ENCODE data around the gene MAZ. TPM values are rescaled to one million over a fixed set of nuclear protein-coding genes. Genes with fewer than 3 reads are reported as not detected.
A peak's percentile ranks its signal among the peaks of the same experiment; 100 is the strongest.

MAZ gene
- total RNA-seq, 1 donor from 2014 or later = 247 TPM

DNA sequence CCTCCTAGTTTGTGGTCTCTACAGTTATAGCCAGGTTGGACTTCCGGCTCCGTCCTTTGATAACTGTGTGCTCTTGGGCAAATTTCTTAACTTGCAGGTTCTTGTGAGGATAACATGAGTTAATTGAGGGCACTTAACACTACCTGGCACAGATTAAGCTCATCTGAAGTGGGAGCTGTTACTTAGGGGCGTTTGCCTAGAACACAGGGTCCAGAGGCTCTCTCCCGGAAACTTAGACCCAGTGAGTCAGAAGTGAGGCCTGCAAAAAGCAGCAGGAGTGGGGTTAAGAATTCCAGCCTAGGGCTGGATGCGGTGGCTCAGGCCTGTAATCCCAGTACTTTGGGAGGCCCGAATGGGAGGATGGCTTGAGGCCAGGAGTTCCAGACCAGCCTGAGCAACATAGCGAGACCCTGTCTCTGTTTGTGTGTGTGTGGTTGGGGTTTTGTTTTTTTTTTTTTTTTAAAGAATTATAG is 15.3 kb downstream of the MAZ start:
- H4K20me1 ChIP-seq (ENCODE audit: insufficient read depth, low read length) = peaks cover 21% of the 10 kb centered on the region
- H3K4me2 ChIP-seq (ENCODE audit: low read length) = peak overlapping the region; percentile 92
- peak overlapping the region; percentile 50 for H3K27ac Mint-ChIP-seq (ENCODE audit: unreplicated experiment)
- H3K4me1 ChIP-seq (ENCODE audit: insufficient read depth, low read length) = peaks cover 66% of the 10 kb centered on the region
- peak overlapping the region; percentile 85 for H3K4me3 ChIP-seq (ENCODE audit: insufficient read depth, low read depth, low read length)
- H3K27me3 Mint-ChIP-seq (ENCODE audit: low read depth, unreplicated experiment) = no peaks in the 10 kb centered on the region
- TF ChIP-seq EZH2 (IDR thresholded peaks at IDR 0.05; ENCODE audit: insufficient read depth, low read length) = no peak
- TF ChIP-seq, protein P1, sequence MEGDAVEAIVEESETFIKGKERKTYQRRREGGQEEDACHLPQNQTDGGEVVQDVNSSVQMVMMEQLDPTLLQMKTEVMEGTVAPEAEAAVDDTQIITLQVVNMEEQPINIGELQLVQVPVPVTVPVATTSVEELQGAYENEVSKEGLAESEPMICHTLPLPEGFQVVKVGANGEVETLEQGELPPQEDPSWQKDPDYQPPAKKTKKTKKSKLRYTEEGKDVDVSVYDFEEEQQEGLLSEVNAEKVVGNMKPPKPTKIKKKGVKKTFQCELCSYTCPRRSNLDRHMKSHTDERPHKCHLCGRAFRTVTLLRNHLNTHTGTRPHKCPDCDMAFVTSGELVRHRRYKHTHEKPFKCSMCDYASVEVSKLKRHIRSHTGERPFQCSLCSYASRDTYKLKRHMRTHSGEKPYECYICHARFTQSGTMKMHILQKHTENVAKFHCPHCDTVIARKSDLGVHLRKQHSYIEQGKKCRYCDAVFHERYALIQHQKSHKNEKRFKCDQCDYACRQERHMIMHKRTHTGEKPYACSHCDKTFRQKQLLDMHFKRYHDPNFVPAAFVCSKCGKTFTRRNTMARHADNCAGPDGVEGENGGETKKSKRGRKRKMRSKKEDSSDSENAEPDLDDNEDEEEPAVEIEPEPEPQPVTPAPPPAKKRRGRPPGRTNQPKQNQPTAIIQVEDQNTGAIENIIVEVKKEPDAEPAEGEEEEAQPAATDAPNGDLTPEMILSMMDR (IDR thresholded peaks at IDR 0.05; ENCODE audit: insufficient read depth, low read depth, low read length) = no peak
- peak overlapping the region; percentile 86 for H3K27ac ChIP-seq (ENCODE audit: low read depth, low read length)
- peaks cover 34% of the 10 kb centered on the region for H3K4me1 Mint-ChIP-seq (ENCODE audit: low read depth, unreplicated experiment)
- no peaks in the 10 kb centered on the region for H3K27me3 ChIP-seq (ENCODE audit: insufficient read depth, low read length)
- peak overlapping the region; percentile 87 for H3K4me3 Mint-ChIP-seq (ENCODE audit: unreplicated experiment)
- H3K9ac ChIP-seq (ENCODE audit: low read length) = peak overlapping the region; percentile 79
- DNase-seq (ENCODE audit: low read depth) (peak; percentile 85), FAIRE-seq (peak; percentile 41)
- peaks cover 8% of the 10 kb centered on the region for H3K36me3 Mint-ChIP-seq (ENCODE audit: low read depth, unreplicated experiment)
- peaks cover 95% of the 10 kb centered on the region for H3K79me2 ChIP-seq (ENCODE audit: insufficient read depth, low read length)
- peaks cover 4% of the 10 kb centered on the region for H3K36me3 ChIP-seq (ENCODE audit: insufficient read depth, low read length)
- no peaks in the 10 kb centered on the region for H3K9me3 Mint-ChIP-seq (ENCODE audit: unreplicated experiment)
- no peaks in the 10 kb centered on the region for H3K9me3 ChIP-seq (ENCODE audit: insufficient read depth, low read depth, low read length)
- H2AFZ ChIP-seq (ENCODE audit: low read depth, low read length) = no peak overlapping the region

DNA sequence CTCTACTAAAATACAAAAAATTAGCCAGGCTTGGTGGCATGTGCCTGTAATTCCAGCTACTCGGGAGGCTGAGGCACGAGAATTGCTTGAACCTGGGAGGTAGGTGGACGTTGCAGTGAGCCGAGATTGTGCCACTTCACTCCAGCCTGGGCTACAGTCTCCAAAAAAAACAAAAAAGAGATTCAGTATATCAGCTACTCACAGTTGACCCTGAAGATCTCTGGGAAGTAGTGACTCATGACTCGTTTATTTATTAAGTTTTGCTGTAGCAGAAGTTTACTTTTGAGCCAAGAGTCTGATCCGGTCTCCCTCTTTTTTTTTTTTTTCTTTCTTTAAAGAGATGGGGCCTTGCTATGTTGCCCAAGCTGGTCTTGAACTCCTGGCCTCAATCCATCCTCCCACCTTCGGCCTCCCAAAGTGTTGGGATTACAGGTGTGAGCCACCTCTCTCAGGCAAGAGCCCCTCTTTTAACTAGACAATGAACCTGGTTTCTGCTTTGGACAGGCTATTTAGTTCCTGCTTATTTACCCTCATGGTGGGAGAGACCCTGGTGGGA is 18.3 kb downstream of the MAZ start:
- H3K79me2 ChIP-seq (ENCODE audit: insufficient read depth, low read length) = peaks cover 92% of the 10 kb centered on the region

More for the DNA sequence above, 18.3 kb downstream of the MAZ start:
- Mint-ChIP-seq H3K4me1 (ENCODE audit: low read depth, unreplicated experiment) (peaks cover 27% of the 10 kb centered on the region), H3K36me3 (ENCODE audit: low read depth, unreplicated experiment) (no peaks in the 10 kb centered on the region), H3K27me3 (ENCODE audit: low read depth, unreplicated experiment) (no peaks in the 10 kb centered on the region), H3K9me3 (ENCODE audit: unreplicated experiment) (no peaks in the 10 kb centered on the region), H3K27ac (ENCODE audit: unreplicated experiment) (peak overlapping the region; percentile 92), H3K4me3 (ENCODE audit: unreplicated experiment) (peak overlapping the region; percentile 73)
- no peaks in the 10 kb centered on the region for H3K27me3 ChIP-seq (ENCODE audit: insufficient read depth, low read length)
- H4K20me1 ChIP-seq (ENCODE audit: insufficient read depth, low read length) = peaks cover 35% of the 10 kb centered on the region
- peak overlapping the region; percentile 37 for H3K4me3 ChIP-seq (ENCODE audit: insufficient read depth, low read depth, low read length)
- no peak for TF ChIP-seq EZH2 (IDR thresholded peaks at IDR 0.05; ENCODE audit: insufficient read depth, low read length)
- TF ChIP-seq, protein P1 (IDR thresholded peaks at IDR 0.05; ENCODE audit: insufficient read depth, low read depth, low read length) = no peak
- H3K4me1 ChIP-seq (ENCODE audit: insufficient read depth, low read length) = peaks cover 58% of the 10 kb centered on the region
- FAIRE-seq (no peak), DNase-seq (ENCODE audit: low read depth) (peak; percentile 77)
- peak overlapping the region; percentile 79 for H3K4me2 ChIP-seq (ENCODE audit: low read length)
- H3K27ac ChIP-seq (ENCODE audit: low read depth, low read length) = peak overlapping the region; percentile 89
- H3K9ac ChIP-seq (ENCODE audit: low read length) = peak overlapping the region; percentile 60
- H3K36me3 ChIP-seq (ENCODE audit: insufficient read depth, low read length) = no peaks in the 10 kb centered on the region
- no peak overlapping the region for H2AFZ ChIP-seq (ENCODE audit: low read depth, low read length)
- H3K9me3 ChIP-seq (ENCODE audit: insufficient read depth, low read depth, low read length) = no peaks in the 10 kb centered on the region

All from astrocyte (in vitro differentiated cells and primary cell).